GM18505 (cell line): ENCODE results near the gene HPS4.
A peak's percentile ranks its signal among the peaks of the same experiment; 100 is the strongest.
"Not testable (repeated sequence)": the region's sequence is repeated elsewhere in the genome, so short reads cannot be mapped to it uniquely, and the experiment has no call there.

ENCODE experiments used
- ATAC-seq: cut with Tn5 transposase; IDR thresholded peaks from one replicate; pipeline ENCODE4 v1.9.1; 2021; ENCODE audit not compliant: unreplicated experiment
- POLR2A ChIP-seq: IDR thresholded peaks from 4 replicates; pipeline ENCODE4 v1.6.1; 2011; ENCODE audit warnings: borderline replicate concordance; ENCODE audit not compliant: insufficient read depth, insufficient read length; ENCODE audit errors: extremely low read depth

HPS4 gene

GRCh38 chr22:26483439-26484359, at the start of gene HPS4, which contains the start of gene SRRD:
TSS of gene HPS4 (minus strand) at chr22:26483783. CDS start at chr22:26481762, 2,021 bp downstream.
TSS of gene SRRD (plus strand) at chr22:26483877. CDS start at chr22:26483891, 14 bp downstream.
- ATAC-seq, result peak; percentile 69
- peak; percentile 87 for TF ChIP-seq POLR2A

GRCh38 chr22:26529345-26529744, 45.8 kb upstream of the HPS4 start:
- ATAC-seq, result no peak
- no peak for TF ChIP-seq POLR2A

GRCh38 chr22:26528518-26528917, 44.9 kb upstream of the HPS4 start:
- not testable (repeated sequence) for ATAC-seq

- TF ChIP-seq POLR2A, result no peak
- ATAC-seq, result no peak
These were observed 44.2 kb upstream of the HPS4 start for GRCh38 chr22:26527574-26528465.

- no peak for TF ChIP-seq POLR2A
- ATAC-seq, result no peak
These were observed 43.6 kb upstream of the HPS4 start for GRCh38 chr22:26527167-26527566.

GRCh38 chr22:26525946-26526564, 42.5 kb upstream of the HPS4 start:
- no peak for TF ChIP-seq POLR2A
- ATAC-seq, result no peak

- TF ChIP-seq POLR2A, result no peak
- no peak for ATAC-seq
These were observed 41.3 kb upstream of the HPS4 start for GRCh38 chr22:26524870-26525269.

- TF ChIP-seq POLR2A, result no peak
- ATAC-seq, result no peak
These were observed 39.0 kb upstream of the HPS4 start for GRCh38 chr22:26522592-26522991.

- no peak for TF ChIP-seq POLR2A
- no peak for ATAC-seq
These were observed 38.4 kb upstream of the HPS4 start for GRCh38 chr22:26522012-26522411.

GRCh38 chr22:26517429-26517828, 33.8 kb upstream of the HPS4 start:
- no peak for TF ChIP-seq POLR2A
- ATAC-seq, result no peak

GRCh38 chr22:26516503-26516902, 32.9 kb upstream of the HPS4 start:
- no peak for TF ChIP-seq POLR2A
- ATAC-seq, result no peak

- no peak for TF ChIP-seq POLR2A
- ATAC-seq, result no peak
These were observed 32.3 kb upstream of the HPS4 start for GRCh38 chr22:26515931-26516330.
